Chondrocyte (in vitro differentiated cells): ENCODE data around the gene LDLRAD4. TPM values are rescaled to one million over a fixed set of nuclear protein-coding genes. Genes with fewer than 3 reads are reported as not detected.

Source experiments
- DNase-seq: peaks from one replicate; pipeline ENCODE4 v3.0.0; 2021; ENCODE audit warnings: mixed read lengths, low spot score
- H3K27ac Mint-ChIP-seq: one replicate; pipeline ENCODE4 v1.8.0; 2021; ENCODE audit warnings: mild to moderate bottlenecking, moderate library complexity, mixed read lengths; ENCODE audit not compliant: unreplicated experiment
- H3K27me3 Mint-ChIP-seq: 2 replicates; pipeline ENCODE4 v1.8.0; 2021; ENCODE audit warnings: low read depth, mixed read lengths
- H3K36me3 Mint-ChIP-seq: 2 replicates; pipeline ENCODE4 v1.8.0; 2021; ENCODE audit warnings: low read depth, mixed read lengths
- H3K4me1 Mint-ChIP-seq: 2 replicates; pipeline ENCODE4 v1.8.0; 2021; ENCODE audit warnings: low read depth, mild to moderate bottlenecking, mixed read lengths
- H3K4me3 Mint-ChIP-seq: one replicate; pipeline ENCODE4 v1.8.0; 2021; ENCODE audit warnings: mild to moderate bottlenecking, moderate library complexity, mixed read lengths; ENCODE audit not compliant: unreplicated experiment
- H3K9me3 Mint-ChIP-seq: 2 replicates; pipeline ENCODE4 v1.8.0; 2021; ENCODE audit warnings: low read depth, mixed read lengths
- CTCF ChIP-seq: fragments of 200-600 bp; sonication (generic); IDR thresholded peaks from 2 replicates; pipeline ENCODE4 v1.5.0; 2021; ENCODE audit warnings: antibody characterized with exemption, mild to moderate bottlenecking, moderate library complexity
- total RNA-seq: library from RNA; stranded (reverse); gene quantifications from 3 replicates; pipeline ENCODE4 v1.2.1, GENCODE V29; 2021

The LDLRAD4 gene
- total RNA-seq, 1 donor from 2014 or later = 80.5 TPM

DNA sequence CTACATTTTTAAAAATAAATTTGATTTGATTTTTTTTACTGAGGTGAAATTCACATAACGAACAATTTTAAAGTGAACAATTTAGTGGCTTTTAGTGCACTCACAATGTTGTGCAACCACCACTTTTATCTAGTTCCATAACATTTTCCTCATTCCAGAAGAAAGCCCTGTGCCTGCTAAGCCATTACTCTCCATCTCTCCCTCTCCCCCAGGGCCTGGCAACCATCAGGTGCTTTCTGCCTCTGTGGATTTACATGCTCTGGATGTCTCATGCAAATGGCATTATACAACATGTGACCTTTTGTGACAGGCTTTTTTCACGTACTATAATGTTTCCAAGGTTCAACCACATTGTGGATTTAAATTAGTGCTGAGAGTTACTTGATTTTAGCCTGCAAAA lies 19.9 kb upstream of the LDLRAD4 start:
- no peak overlapping the region for H3K27ac Mint-ChIP-seq

GRCh38 chr18:13199169-13199568 lies 19.4 kb upstream of the LDLRAD4 start:
- Mint-ChIP-seq H3K9me3 (peaks cover 27% of the 10 kb centered on the region), H3K4me1 (no peaks in the 10 kb centered on the region), H3K27me3 (peaks cover 9% of the 10 kb centered on the region), H3K27ac (no peak overlapping the region), H3K4me3 (no peak overlapping the region), H3K36me3 (peaks cover 10% of the 10 kb centered on the region)
- no peak for DNase-seq
- TF ChIP-seq CTCF = no peak

More for the DNA sequence above, 19.9 kb upstream of the LDLRAD4 start:
- Mint-ChIP-seq H3K27me3 (peaks cover 7% of the 10 kb centered on the region), H3K4me3 (no peak overlapping the region), H3K9me3 (peaks cover 27% of the 10 kb centered on the region), H3K4me1 (no peaks in the 10 kb centered on the region), H3K36me3 (peaks cover 10% of the 10 kb centered on the region)
- no peak for TF ChIP-seq CTCF
- no peak for DNase-seq

GRCh38 chr18:13201292-13201691 lies 17.3 kb upstream of the LDLRAD4 start:
- TF ChIP-seq CTCF = no peak
- peaks cover 12% of the 10 kb centered on the region for H3K27me3 Mint-ChIP-seq
- H3K4me3 Mint-ChIP-seq = no peak overlapping the region
- H3K36me3 Mint-ChIP-seq = peaks cover 10% of the 10 kb centered on the region
- no peak overlapping the region for H3K27ac Mint-ChIP-seq
- DNase-seq = no peak
- H3K4me1 Mint-ChIP-seq = no peaks in the 10 kb centered on the region
- H3K9me3 Mint-ChIP-seq = peaks cover 27% of the 10 kb centered on the region

DNA sequence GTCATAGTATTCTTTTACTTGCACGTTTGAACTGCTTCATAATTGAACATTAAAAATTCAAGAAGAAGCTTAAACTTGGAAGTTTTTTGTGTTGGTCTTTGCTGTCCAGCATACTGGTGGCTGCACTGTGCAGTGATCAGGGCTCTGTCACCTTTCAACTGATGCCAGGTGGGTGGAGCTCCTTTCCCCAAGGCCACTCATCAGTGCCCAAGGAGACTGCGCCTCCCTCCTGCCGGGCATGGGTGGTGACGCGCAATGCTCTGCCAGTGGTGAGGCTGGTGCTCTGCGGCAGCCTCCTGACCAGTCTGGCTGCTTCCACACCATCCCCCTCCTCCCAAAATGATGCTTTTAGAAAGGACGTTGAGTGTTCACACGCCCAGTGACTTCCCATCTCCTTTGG lies 16.0 kb upstream of the LDLRAD4 start:
- no peak for TF ChIP-seq CTCF
- Mint-ChIP-seq H3K27me3 (peaks cover 12% of the 10 kb centered on the region), H3K9me3 (peaks cover 27% of the 10 kb centered on the region), H3K4me1 (peaks cover 1% of the 10 kb centered on the region), H3K36me3 (peaks cover 10% of the 10 kb centered on the region), H3K27ac (no peak overlapping the region), H3K4me3 (no peak overlapping the region)
- no peak for DNase-seq

DNA sequence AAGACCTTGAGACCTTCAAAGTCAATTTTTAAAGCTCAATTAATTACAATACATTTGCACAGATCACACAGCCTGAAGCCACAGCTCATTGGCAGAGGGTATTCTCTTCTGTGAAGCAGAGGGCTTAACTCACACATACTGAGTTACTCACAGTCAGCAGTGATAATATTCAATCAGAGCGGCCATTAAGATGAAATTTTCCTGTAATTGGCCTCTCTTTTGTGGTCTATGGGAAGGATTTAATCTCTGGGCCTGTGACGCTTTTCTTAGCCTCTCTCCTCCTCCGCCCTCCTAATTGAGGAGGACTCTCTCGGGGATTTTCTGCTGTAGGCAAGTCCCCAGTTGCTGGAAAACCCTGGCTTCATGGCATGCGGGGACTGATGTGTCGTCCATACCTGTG lies 12.3 kb upstream of the LDLRAD4 start:
- Mint-ChIP-seq H3K27ac (no peak overlapping the region), H3K4me3 (no peak overlapping the region), H3K9me3 (peaks cover 4% of the 10 kb centered on the region), H3K4me1 (peaks cover 9% of the 10 kb centered on the region), H3K27me3 (peaks cover 13% of the 10 kb centered on the region), H3K36me3 (no peaks in the 10 kb centered on the region)
- DNase-seq = no peak
- no peak for TF ChIP-seq CTCF
